Thoracic aorta (tissue), 2 donors: Measurements from ENCODE around the gene GRAMD4. TPM values are rescaled to one million over a fixed set of nuclear protein-coding genes. Genes with fewer than 3 reads are reported as not detected.

ENCODE experiments used
- ATAC-seq: fragments of 150-250 bp; one replicate; pipeline ENCODE4 v1.8.0; 2017; ENCODE audit warnings: low read depth; ENCODE audit not compliant: insufficient number of reproducible peaks, low FRiP score
- DNase-seq: peaks from one replicate; pipeline ENCODE4 v3.0.0-alpha.2; 2020; ENCODE audit warnings: low spot score
- H3K27ac ChIP-seq, 2 donors: fragments of 200-600 bp; sonication (generic); 1 replicate in 1 of 2; 2 replicates in 1 of 2; pipeline ENCODE4 v1.5.1; 2016; ENCODE audit warnings: mild to moderate bottlenecking in 2 of 2, moderate library complexity in 2 of 2
- H3K27me3 ChIP-seq: fragments of 200-600 bp; sonication (generic); replicated peaks from 2 replicates; pipeline ENCODE4 v1.6.0; 2016; ENCODE audit warnings: mild to moderate bottlenecking; ENCODE audit not compliant: insufficient read depth
- H3K36me3 ChIP-seq: fragments of 200-600 bp; sonication (generic); one replicate; pipeline ENCODE4 v1.5.1; 2016
- H3K4me1 ChIP-seq, 2 donors: fragments of 200-600 bp; sonication (generic); 1 replicate in 1 of 2; 2 replicates in 1 of 2; pipeline versions ENCODE4 v1.5.1 to v1.6.0; 2016; ENCODE audit warnings: low read depth in 2 of 2, mild to moderate bottlenecking in 1 of 2; ENCODE audit not compliant: control insufficient read depth in 1 of 2
- H3K4me3 ChIP-seq: fragments of 200-600 bp; sonication (generic); 2 replicates; pipeline ENCODE4 v1.5.1; 2016; ENCODE audit warnings: mild to moderate bottlenecking
- H3K9me3 ChIP-seq: fragments of 200-600 bp; sonication (generic); 2 replicates; pipeline ENCODE4 v1.5.1; 2016
- CTCF ChIP-seq: fragments of 200-600 bp; sonication (generic); IDR thresholded peaks from one replicate; pipeline ENCODE4 v1.5.1; 2019; ENCODE audit warnings: antibody characterized with exemption
- total RNA-seq, 2 donors: library from RNA; depleted of rRNA; stranded (reverse); fragments of >200 nt; gene quantifications; one replicate each; pipeline versions ENCODE4 v1.1.0 to v1.2.3, GENCODE V29; 2016

GRAMD4 gene
- total RNA-seq, 2 donors from 2014 or later, result 16.2 to 56.5 TPM

- H3K36me3 ChIP-seq, result peaks cover 4% of the 10 kb centered on the region
- no peak for TF ChIP-seq CTCF
- no peak for ATAC-seq
- H3K9me3 ChIP-seq, result no peaks in the 10 kb centered on the region
- H3K4me3 ChIP-seq, result no peak overlapping the region
- H3K27ac ChIP-seq, result no peak overlapping the region
- DNase-seq, result no peak
- peaks cover 5 to 6% of the 10 kb centered on the region in 2 donors for H3K4me1 ChIP-seq
- no peaks in the 10 kb centered on the region for H3K27me3 ChIP-seq
Observed at GRCh38 chr22:46674367-46674781, 54.2 kb downstream of the GRAMD4 start.

GRCh38 chr22:46674906-46675305 is 54.7 kb downstream of the GRAMD4 start:
- H3K4me1 ChIP-seq, result peaks cover 9 to 11% of the 10 kb centered on the region in 2 donors
- peaks cover 4% of the 10 kb centered on the region for H3K36me3 ChIP-seq
- no peak overlapping the region for H3K27ac ChIP-seq
- no peaks in the 10 kb centered on the region for H3K27me3 ChIP-seq
- ATAC-seq (no peak), DNase-seq (no peak)
- TF ChIP-seq CTCF, result no peak
- no peaks in the 10 kb centered on the region for H3K9me3 ChIP-seq
- H3K4me3 ChIP-seq, result no peak overlapping the region

- H3K9me3 ChIP-seq, result no peaks in the 10 kb centered on the region
- no peak for TF ChIP-seq CTCF
- H3K27ac ChIP-seq, result no peak overlapping the region
- ATAC-seq (no peak), DNase-seq (no peak)
- no peak overlapping the region for H3K4me3 ChIP-seq
- H3K36me3 ChIP-seq, result peaks cover 4% of the 10 kb centered on the region
- H3K27me3 ChIP-seq, result no peaks in the 10 kb centered on the region
- peaks cover 12 to 15% of the 10 kb centered on the region in 2 donors for H3K4me1 ChIP-seq
Observed at GRCh38 chr22:46675479-46675878, 55.3 kb downstream of the GRAMD4 start.

GRCh38 chr22:46675938-46676337 is 55.8 kb downstream of the GRAMD4 start:
- no peak overlapping the region for H3K4me3 ChIP-seq
- H3K4me1 ChIP-seq, result peaks cover 12 to 15% of the 10 kb centered on the region in 2 donors
- H3K27ac ChIP-seq, result no peak overlapping the region
- peaks cover 4% of the 10 kb centered on the region for H3K36me3 ChIP-seq
- TF ChIP-seq CTCF, result no peak
- no peak for DNase-seq
- no peak for ATAC-seq
- H3K9me3 ChIP-seq, result no peaks in the 10 kb centered on the region
- no peaks in the 10 kb centered on the region for H3K27me3 ChIP-seq

- TF ChIP-seq CTCF, result no peak
- H3K9me3 ChIP-seq, result no peaks in the 10 kb centered on the region
- ATAC-seq, result no peak
- H3K27ac ChIP-seq, result no peak overlapping the region
- H3K4me1 ChIP-seq, result peaks cover 12 to 15% of the 10 kb centered on the region in 2 donors
- H3K36me3 ChIP-seq, result peaks cover 4% of the 10 kb centered on the region
- H3K4me3 ChIP-seq, result no peak overlapping the region
- H3K27me3 ChIP-seq, result no peaks in the 10 kb centered on the region
- DNase-seq, result no peak
Observed at GRCh38 chr22:46676479-46676878, 56.3 kb downstream of the GRAMD4 start.
